ENCODE data around the gene SLC9A9. TPM values are rescaled to one million over a fixed set of nuclear protein-coding genes. Genes with fewer than 3 reads are reported as not detected.

The SLC9A9 gene
- total and polyA plus RNA-seq, 2 experiments from 2014 or later, result 2.2 to 6.8 TPM

DNA sequence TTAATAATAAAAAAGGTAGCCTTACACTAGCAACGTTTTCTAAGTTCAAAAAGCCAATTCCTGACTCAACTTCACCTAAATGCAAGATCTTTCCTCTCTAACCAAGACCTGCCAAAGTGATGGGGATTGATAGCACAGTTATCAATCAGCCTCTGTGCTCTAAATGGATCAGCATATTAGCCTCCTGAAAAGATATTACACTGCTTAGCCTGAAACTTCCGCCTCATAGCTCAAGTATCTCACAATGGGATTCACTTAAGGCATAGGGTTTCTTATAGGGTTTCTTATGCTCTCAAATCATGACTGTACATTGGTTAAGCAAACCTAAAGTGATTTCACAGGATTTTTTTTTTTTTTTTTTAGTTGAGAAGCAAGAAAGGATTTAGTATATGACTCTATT is 436 bp upstream of the SLC9A9 start:
- H2AFZ ChIP-seq, result peak overlapping the region; percentile 42
- TF ChIP-seq CTCF (IDR thresholded peaks at IDR 0.05; ENCODE audit: poor library complexity) (no peak), EZH2phosphoT487 (IDR thresholded peaks at IDR 0.05; ENCODE audit: low read depth, severe bottlenecking, unreplicated experiment) (no peak), EZH2 (IDR thresholded peaks at IDR 0.05; ENCODE audit: borderline replicate concordance) (no peak)
- H3K4me3 ChIP-seq, result no peak overlapping the region
- H3K9me3 ChIP-seq (ENCODE audit: low read depth), result no peaks in the 10 kb centered on the region
- no peaks in the 10 kb centered on the region for H4K20me1 ChIP-seq (ENCODE audit: insufficient read depth, poor library complexity, severe bottlenecking)
- peak overlapping the region; percentile 83 for H3K4me2 ChIP-seq
- H3K27ac ChIP-seq, result no peak overlapping the region
- H3K9me2 ChIP-seq (replicated peaks; ENCODE audit: insufficient read depth), result no peaks in the 10 kb centered on the region
- no peaks in the 10 kb centered on the region for H3K27me3 ChIP-seq
- H3K36me3 ChIP-seq (replicated peaks; ENCODE audit: insufficient read depth, low read depth), result no peaks in the 10 kb centered on the region
- no peaks in the 10 kb centered on the region for H3K79me2 ChIP-seq
- WGBS (ENCODE audit: low lambda C conversion rate, missing lambda C conversion rate), result 68% methylated on average over 2 of the region's 2 CpGs
- no peaks in the 10 kb centered on the region for H3K4me1 ChIP-seq (ENCODE audit: insufficient read depth)
- no peak for DNase-seq (ENCODE audit: low spot score)

- Histone ChIP-seq H3K4me1 (ENCODE audit: insufficient read depth) (no peaks in the 10 kb centered on the region), H3K27me3 (no peaks in the 10 kb centered on the region), H2AFZ (no peak overlapping the region), H4K20me1 (ENCODE audit: insufficient read depth, poor library complexity, severe bottlenecking) (no peaks in the 10 kb centered on the region), H3K27ac (no peak overlapping the region), H3K9me2 (replicated peaks; ENCODE audit: insufficient read depth) (no peaks in the 10 kb centered on the region), H3K9me3 (ENCODE audit: low read depth) (no peaks in the 10 kb centered on the region), H3K4me2 (no peak overlapping the region), H3K4me3 (no peak overlapping the region), H3K79me2 (no peaks in the 10 kb centered on the region), H3K36me3 (replicated peaks; ENCODE audit: insufficient read depth, low read depth) (no peaks in the 10 kb centered on the region)
- no peak for DNase-seq (ENCODE audit: low spot score)
- TF ChIP-seq EZH2phosphoT487 (IDR thresholded peaks at IDR 0.05; ENCODE audit: low read depth, severe bottlenecking, unreplicated experiment) (no peak), EZH2 (IDR thresholded peaks at IDR 0.05; ENCODE audit: borderline replicate concordance) (no peak), CTCF (IDR thresholded peaks at IDR 0.05; ENCODE audit: poor library complexity) (no peak)
- WGBS (ENCODE audit: low lambda C conversion rate, missing lambda C conversion rate), result 85% methylated on average over 2 of the region's 2 CpGs
Observed at GRCh38 chr3:143843587-143843986, 4.7 kb downstream of the SLC9A9 start.

GRCh38 chr3:143840636-143841035 is 7.6 kb downstream of the SLC9A9 start:
- no peaks in the 10 kb centered on the region for H3K9me2 ChIP-seq (replicated peaks; ENCODE audit: insufficient read depth)
- no peaks in the 10 kb centered on the region for H4K20me1 ChIP-seq (ENCODE audit: insufficient read depth, poor library complexity, severe bottlenecking)
- H3K27me3 ChIP-seq, result no peaks in the 10 kb centered on the region
- H3K79me2 ChIP-seq, result no peaks in the 10 kb centered on the region
- H3K36me3 ChIP-seq (replicated peaks; ENCODE audit: insufficient read depth, low read depth), result no peaks in the 10 kb centered on the region
- WGBS (ENCODE audit: low lambda C conversion rate, missing lambda C conversion rate), result 97% methylated on average over 4 of the region's 4 CpGs
- no peak overlapping the region for H3K27ac ChIP-seq
- no peaks in the 10 kb centered on the region for H3K9me3 ChIP-seq (ENCODE audit: low read depth)
- no peak overlapping the region for H3K4me3 ChIP-seq
- no peak for DNase-seq (ENCODE audit: low spot score)
- no peak overlapping the region for H3K4me2 ChIP-seq
- no peaks in the 10 kb centered on the region for H3K4me1 ChIP-seq (ENCODE audit: insufficient read depth)
- H2AFZ ChIP-seq, result no peak overlapping the region
- TF ChIP-seq EZH2phosphoT487 (IDR thresholded peaks at IDR 0.05; ENCODE audit: low read depth, severe bottlenecking, unreplicated experiment) (no peak), EZH2 (IDR thresholded peaks at IDR 0.05; ENCODE audit: borderline replicate concordance) (no peak), CTCF (IDR thresholded peaks at IDR 0.05; ENCODE audit: poor library complexity) (no peak)

GRCh38 chr3:143839980-143840379 is 8.3 kb downstream of the SLC9A9 start:
- no peak for DNase-seq (ENCODE audit: low spot score)
- no peaks in the 10 kb centered on the region for H3K9me2 ChIP-seq (replicated peaks; ENCODE audit: insufficient read depth)
- H4K20me1 ChIP-seq (ENCODE audit: insufficient read depth, poor library complexity, severe bottlenecking), result no peaks in the 10 kb centered on the region
- H3K79me2 ChIP-seq, result no peaks in the 10 kb centered on the region
- no peak for TF ChIP-seq EZH2 (IDR thresholded peaks at IDR 0.05; ENCODE audit: borderline replicate concordance)
- TF ChIP-seq EZH2phosphoT487 (IDR thresholded peaks at IDR 0.05; ENCODE audit: low read depth, severe bottlenecking, unreplicated experiment), result no peak
- no peak for TF ChIP-seq CTCF (IDR thresholded peaks at IDR 0.05; ENCODE audit: poor library complexity)
- H3K27me3 ChIP-seq, result no peaks in the 10 kb centered on the region
- no peaks in the 10 kb centered on the region for H3K4me1 ChIP-seq (ENCODE audit: insufficient read depth)
- 75% methylated on average over 2 of the region's 2 CpGs for WGBS (ENCODE audit: low lambda C conversion rate, missing lambda C conversion rate)
- H3K9me3 ChIP-seq (ENCODE audit: low read depth), result no peaks in the 10 kb centered on the region
- no peak overlapping the region for H3K27ac ChIP-seq
- no peaks in the 10 kb centered on the region for H3K36me3 ChIP-seq (replicated peaks; ENCODE audit: insufficient read depth, low read depth)
- no peak overlapping the region for H3K4me2 ChIP-seq
- no peak overlapping the region for H3K4me3 ChIP-seq
- H2AFZ ChIP-seq, result no peak overlapping the region
